ENCODE data around the gene DNAI4.

DNA sequence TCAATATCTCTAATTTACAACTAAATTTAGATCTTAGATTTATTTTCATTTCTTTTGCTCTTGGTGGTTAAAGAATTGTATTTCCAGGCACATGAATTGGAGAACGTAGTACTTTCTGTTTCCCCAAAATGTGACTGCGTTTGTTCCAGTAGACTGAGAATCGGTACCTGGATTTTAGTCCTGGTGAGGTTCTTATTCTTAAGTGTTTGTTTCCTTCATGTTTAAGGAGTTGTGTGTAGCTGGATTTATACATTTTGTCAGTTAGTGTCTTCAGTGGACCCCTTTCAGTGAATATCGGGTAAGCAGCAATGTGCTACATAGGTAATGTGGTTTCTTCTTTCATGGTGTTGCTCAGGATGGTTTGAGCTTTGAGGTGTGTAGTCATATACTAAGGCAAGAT is 6.9 kb upstream of the DNAI4 start:
- TF ChIP-seq, protein P1, sequence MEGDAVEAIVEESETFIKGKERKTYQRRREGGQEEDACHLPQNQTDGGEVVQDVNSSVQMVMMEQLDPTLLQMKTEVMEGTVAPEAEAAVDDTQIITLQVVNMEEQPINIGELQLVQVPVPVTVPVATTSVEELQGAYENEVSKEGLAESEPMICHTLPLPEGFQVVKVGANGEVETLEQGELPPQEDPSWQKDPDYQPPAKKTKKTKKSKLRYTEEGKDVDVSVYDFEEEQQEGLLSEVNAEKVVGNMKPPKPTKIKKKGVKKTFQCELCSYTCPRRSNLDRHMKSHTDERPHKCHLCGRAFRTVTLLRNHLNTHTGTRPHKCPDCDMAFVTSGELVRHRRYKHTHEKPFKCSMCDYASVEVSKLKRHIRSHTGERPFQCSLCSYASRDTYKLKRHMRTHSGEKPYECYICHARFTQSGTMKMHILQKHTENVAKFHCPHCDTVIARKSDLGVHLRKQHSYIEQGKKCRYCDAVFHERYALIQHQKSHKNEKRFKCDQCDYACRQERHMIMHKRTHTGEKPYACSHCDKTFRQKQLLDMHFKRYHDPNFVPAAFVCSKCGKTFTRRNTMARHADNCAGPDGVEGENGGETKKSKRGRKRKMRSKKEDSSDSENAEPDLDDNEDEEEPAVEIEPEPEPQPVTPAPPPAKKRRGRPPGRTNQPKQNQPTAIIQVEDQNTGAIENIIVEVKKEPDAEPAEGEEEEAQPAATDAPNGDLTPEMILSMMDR (conservative IDR thresholded peaks at IDR 0.05; ENCODE audit: low read length), result no peak
- TF ChIP-seq EZH2phosphoT487 (IDR thresholded peaks at IDR 0.05; ENCODE audit: borderline replicate concordance, low read depth, low read length), result no peak
